Measurements from ENCODE around the gene GLT1D1.

Gene GLT1D1

GRCh38 chr12:129005416-129005815, 152.1 kb downstream of the GLT1D1 start:
- DNase-seq (ENCODE audit: low read depth), result no peak

- DNase-seq (ENCODE audit: low read depth), result no peak
These were observed 152.6 kb downstream of the GLT1D1 start for GRCh38 chr12:129005829-129006228.

- DNase-seq (ENCODE audit: low read depth), result no peak
These were observed 156.8 kb downstream of the GLT1D1 start for GRCh38 chr12:129009833-129010622.

- no peak for DNase-seq (ENCODE audit: low read depth)
These were observed 162.9 kb downstream of the GLT1D1 start for GRCh38 chr12:129016159-129016558.

GRCh38 chr12:129025055-129025454, 171.8 kb downstream of the GLT1D1 start:
- no peak for DNase-seq (ENCODE audit: low read depth)

- no peak for DNase-seq (ENCODE audit: low read depth)
These were observed 175.6 kb downstream of the GLT1D1 start for GRCh38 chr12:129028844-129029243.

All from stimulated activated CD4-positive, alpha-beta T cell treated with anti-CD3 and anti-CD28 coated beads, Interleukin-2, amount 100 ng/mL, for 4 hours (primary cell).